Measurements from ENCODE around the gene MAEA.
A peak's percentile ranks its signal among the peaks of the same experiment; 100 is the strongest.

Gene MAEA

DNA sequence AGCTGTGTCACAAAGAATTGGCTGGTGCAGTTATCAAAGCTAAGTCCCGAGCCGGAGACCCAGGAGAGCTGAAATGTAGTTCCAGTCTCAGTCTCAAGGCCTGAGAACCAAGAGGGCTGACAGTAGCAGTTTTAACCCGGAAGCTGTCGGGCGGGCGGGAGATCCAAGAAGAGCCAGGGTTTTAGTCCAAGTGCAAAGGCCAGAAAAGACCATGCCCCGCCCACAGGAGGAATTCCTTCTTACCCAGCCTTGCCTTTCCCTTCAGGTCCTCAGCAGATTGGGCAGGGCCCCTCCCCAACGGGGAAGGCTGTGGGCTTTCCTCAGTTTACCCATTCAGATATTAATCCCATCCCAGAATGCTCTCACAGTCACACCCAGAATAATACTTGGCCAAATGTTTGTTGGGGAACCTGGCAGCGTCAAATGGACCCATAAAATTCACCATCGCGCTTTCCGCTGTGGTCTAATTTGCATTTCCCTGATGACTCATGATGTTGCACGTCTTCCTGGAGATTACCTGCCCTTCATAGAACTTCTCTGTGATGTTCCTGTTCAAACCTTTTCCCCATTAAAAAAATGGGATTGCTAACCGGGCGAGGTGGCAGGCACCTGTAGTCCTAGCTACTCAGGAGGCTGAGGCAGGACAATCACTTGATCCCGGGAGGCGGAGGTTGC is 16.2 kb downstream of the MAEA start:
- DNase-seq: no peak

DNA sequence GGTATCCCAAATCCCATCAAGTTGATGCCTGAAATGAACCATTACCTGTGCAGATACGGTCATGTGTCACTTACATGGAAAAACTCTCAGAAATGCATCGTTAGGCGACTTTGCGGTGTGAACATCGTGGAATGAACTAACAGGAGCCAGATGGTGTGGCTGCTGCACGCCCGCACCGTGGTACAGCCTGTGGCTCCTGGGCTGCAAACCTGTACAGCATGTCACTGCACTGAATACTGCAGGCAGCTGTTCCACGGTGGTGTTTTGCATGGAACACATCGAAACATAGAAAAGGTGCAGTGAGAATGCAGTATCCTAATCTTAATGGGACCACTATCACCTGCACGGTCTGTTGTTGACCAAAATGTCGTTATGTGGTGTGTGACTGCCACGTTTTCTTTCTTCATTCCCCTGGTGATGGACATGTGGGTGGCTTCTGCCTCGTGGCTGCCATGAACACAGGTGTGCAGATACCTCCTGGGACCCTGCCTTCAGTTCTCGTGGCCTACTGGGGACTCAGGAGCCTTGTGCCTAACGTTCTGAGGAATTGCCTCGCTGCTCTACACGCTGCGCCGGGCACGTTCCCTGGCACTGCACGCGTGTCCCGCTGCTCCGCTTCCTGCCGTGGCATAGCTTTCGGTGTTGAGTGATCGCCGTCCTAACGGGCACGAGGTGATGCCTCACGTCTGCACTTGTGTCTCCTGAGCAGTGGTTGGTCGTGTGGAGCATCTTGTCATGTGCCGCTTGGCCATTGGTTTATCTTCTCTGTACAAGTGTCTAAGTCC is 18.5 kb downstream of the MAEA start:
- DNase-seq: no peak

DNA sequence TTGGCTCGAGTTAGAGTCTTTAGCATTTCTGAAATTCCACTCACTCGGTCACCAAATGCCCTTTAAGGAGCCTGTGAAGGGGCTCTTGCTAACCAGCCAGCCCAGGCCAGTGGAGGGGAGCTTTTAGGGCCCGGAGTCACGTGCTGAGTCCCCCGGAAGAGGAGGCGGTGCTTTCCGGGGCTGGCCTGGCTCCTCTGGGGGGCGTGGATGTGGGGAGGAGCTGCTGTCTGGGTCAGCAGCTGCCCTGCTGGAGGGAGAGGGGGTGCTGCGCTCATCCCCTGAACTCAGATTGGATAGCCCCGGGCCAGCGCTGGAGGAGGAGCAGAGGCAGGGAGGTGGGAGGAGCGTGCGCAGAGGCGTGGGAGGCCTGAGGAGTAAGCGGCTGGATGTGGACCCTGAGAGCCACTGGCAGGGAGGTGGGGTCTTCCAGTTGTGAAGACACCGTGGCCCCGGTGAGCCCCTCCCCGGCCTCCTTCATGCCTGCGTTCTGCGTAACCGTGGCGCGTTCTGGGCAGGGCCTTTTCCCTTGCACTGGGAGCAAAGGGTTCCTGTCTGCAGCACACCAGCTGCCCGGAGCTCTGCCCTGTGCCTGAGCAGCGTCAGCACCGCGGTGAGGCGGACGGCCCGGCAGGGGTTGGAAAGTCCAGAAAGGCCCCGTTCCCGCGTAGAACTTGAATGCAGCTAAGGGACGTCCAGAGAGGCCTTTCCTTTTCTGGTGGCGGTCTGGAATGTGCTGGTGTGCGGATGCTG is 19.7 kb downstream of the MAEA start:
- peak; percentile 91 for DNase-seq

DNA sequence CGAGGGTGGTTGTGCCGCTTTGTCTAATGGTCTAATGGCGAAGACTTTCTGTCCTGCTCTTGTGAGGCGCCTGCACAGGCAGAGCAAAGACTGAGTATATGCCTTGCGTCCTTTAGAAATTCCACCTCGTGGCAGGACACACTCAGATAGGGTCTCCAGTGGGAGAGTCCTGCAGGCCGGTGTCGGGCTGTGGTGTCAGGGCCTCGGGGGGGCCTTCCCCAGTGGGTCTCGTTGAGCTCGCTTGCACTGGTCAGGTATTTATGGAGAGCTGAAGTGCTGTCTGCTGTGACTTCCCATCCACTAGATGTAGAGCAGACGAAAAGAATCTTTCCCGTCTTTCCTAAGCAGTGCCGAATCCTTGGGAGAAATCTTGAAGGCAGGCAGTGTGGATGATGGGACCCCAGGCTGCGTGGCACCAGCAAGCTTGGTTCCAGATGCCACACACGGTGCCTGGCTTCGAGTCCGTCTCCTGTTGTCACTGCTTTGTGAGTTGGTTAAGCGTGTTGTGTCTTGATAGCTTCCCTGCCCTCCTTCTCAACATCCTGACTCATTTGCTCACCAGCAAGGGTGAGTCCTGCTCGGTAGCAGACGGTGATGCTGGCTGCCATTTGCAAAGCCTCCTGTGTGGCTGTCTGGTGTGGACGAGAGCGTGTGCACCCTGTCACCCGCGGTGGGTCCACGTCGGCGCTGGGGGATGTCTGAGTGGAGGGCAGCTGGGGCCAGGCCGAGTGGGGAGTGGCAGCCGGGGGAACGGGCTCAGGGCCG is 20.5 kb downstream of the MAEA start:
- no peak for DNase-seq

DNA sequence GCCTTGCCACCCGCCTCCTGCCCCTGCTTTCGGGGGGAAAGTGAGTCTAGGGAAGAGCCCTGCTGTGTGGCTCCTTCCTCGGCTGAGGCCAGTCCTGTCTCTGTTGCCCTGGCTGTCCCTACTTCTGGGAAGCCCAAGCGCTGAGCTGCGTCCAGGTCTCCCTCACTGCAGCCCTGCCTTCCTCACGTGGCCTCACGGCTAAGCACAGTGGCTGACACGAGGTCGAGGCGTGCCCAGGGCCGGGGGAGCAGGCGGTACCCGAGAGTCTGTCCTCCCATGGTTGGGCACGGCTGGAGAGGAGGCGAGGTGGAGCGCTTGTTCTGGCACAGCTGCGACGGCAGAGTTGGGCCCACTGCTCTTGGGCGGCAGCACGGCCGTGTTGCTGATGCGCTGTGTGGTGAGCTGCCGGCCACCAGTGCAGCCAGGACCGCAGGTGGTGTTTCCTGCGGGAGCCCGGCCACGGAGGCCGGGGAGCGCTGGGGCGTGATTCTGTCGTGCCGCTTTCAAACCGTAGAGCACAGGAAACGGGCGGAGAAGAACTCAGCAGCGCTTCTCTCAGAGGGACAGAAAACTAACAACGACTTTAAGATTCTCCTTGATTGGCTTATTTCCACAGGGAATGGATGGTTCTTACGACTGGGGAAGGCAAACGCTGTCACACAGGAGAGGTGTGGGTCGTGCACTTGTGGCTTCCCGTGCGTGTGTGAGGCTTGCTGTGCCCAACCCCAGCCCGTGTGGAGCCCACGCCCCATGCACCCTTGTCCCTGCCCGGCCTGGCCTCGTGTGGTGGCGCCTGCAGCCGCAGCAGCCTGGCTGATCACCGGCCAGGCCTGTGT is 21.3 kb downstream of the MAEA start:
- DNase-seq: no peak

DNA sequence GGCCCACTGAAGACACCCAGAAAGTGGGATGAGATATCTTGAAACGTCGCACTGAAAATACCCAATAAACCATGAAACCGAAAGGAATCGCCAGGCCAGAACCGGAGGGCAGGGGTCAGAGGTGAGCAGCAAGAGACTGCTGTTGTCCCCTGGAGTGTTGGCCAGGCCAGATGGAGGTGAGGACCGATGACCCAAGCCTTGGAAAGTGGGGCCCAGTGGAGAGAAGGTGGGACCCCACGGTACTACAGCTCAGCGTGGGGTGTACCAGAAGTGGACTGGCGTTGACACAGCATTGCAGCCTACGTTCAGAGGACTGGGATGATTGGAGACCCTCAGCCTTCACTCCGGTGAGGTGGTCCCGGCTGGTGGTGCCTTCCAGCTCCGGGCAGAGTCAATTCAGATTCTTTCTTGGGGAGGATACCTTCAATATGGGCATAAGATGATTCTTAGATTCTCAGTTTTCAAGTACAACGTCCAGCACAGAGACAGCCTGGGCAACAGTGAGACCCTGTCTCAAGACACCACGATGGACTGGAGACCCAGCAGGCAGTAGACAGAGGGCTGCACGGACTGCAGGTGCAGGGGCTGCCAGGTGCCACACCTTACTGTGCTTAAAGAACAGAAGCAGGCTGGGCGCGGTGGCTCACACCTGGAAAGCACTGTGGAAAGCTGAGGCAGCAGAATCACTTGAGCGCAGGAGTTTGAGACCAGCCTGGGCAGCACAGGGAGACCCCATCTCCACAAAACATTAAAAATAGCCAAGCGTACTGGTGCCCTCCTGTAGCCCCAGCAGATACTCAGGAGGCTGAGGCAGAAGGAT is 23.3 kb downstream of the MAEA start:
- DNase-seq: no peak

DNA sequence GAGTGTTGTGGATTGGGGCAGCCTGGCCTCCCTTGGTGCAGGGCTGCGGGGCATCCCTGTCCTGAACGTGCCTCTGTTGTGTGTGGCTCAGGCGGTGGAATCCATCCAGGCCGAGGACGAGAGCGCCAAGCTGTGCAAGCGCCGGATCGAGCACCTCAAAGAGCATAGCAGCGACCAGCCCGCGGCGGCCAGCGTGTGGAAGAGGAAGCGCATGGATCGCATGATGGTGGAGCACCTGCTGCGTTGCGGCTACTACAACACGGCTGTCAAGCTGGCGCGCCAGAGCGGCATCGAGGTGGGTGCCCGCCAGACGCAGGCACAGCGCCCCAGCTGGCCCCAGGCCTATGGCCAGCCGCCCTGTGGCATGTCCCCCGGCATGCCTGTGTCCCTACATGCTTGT is 25.6 kb downstream of the MAEA start:
- no peak for DNase-seq

DNA sequence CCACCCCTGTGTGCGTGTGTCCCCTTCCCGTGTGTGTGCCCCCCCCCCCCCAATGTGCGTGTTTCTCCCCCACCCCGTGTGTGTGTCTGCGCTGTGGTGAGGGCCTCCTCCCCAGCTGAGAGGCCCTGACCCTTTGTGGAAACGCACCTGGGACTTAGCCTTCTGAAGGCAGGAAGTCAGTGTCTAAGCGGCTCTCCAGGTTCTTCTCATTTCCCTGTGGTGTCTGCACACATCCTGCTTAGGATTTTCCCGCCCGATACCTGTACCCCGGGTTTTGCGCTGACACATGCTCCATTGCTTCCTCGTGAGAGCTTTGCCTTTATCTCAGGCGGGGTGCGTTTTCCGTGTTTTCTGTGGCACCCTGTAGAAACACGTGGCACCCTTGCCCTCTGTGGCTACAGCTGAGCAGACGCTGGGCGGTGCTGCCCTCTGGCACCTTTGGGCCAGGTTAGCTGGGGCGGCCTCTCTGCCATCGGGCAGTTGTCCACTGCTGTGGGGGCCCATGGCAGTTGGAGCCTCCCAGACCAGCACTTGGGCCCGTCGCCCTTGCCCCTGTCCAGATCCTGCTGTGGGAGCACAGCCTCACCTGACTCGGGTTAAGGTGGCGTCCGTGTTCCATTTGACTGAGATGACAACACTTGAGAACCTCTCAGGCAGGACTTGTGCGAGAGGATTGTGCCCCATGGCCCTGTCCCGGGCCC is 26.3 kb downstream of the MAEA start:
- no peak for DNase-seq

DNA sequence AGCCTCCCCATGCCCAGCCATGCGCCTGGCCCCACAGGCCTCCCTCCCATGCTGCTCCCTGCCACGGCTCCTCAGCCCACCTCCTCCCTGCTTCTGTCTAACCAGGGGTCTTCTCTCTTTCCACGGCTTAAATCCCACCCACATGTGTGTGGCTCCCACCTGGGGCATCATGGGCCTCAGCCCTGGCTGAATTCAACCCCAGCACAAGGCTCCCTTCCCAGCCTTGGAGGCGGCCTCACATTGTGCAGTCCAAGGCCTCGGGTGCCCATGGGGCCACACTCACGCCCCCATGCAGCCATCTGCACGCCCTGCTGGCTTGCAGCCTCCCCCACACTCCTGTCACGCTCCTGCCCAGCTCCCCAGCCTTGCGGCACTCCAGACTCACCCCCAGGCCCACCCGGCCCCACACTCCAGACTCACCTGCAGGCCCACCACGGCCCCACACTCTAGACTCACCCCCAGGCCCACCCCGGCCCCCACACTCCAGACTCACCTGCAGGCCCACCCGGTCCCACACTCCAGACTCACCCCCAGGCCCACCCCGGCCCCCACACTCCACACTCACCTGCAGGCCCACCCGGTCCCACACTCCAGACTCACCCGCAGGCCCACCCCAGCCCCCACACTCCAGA is 27.0 kb downstream of the MAEA start:
- no peak for DNase-seq

DNA sequence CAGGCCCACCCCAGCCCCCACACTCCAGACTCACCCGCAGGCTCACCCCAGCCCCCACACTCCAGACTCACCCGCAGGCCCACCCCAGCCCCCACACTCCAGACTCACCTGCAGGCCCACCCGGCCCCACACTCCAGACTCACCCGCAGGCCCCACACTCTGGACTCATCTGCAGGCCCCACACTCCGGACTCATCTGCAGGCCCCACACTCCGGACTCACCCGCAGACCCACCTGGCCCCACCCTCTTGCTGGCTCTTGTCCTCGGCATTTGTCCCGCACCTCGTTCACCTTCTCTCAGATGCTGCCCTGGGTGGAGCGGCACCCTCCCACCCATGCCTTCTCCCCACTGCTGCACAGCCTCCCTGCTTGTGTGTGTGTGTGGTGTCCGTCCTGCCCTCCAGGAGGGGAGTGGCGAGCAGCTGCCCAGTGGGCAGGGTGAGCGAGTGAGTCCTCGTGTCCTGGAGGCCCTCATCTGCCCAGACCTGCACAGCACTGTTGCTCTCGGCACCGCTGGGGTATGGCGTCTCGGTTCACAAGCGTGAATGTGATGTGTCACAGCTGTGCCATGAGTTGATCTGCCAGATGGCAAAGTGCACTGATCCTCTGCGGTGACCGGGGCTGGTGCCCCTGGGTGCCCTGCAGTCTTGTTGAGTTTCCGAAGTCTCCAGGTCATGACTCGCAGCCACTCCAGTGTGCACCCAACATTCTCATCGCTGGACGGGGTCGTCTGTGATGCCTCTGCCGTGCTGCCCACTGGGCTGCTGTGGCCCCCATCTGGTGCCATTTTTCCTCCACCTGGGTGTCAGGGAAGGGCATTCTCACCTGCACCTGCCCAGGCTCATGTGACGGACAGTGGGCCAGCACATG is 27.7 kb downstream of the MAEA start:
- no peak for DNase-seq

DNA sequence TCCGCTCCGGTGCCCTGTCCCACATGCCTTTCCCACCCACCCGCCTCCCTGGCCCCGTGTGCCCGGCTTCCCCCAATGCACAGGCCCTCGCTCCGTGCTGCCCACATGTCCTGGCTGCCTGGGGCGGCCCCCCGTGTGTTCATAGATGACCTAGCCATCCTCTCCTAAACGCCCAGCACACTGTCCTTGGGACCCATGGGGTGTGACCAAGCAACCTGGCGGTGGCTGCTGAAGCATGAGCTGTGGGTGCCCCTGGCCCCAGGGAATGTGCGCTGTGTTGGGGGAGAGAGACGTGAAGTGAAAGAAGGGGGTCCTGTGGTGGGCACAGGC is 28.3 kb downstream of the MAEA start:
- DNase-seq: no peak

DNA sequence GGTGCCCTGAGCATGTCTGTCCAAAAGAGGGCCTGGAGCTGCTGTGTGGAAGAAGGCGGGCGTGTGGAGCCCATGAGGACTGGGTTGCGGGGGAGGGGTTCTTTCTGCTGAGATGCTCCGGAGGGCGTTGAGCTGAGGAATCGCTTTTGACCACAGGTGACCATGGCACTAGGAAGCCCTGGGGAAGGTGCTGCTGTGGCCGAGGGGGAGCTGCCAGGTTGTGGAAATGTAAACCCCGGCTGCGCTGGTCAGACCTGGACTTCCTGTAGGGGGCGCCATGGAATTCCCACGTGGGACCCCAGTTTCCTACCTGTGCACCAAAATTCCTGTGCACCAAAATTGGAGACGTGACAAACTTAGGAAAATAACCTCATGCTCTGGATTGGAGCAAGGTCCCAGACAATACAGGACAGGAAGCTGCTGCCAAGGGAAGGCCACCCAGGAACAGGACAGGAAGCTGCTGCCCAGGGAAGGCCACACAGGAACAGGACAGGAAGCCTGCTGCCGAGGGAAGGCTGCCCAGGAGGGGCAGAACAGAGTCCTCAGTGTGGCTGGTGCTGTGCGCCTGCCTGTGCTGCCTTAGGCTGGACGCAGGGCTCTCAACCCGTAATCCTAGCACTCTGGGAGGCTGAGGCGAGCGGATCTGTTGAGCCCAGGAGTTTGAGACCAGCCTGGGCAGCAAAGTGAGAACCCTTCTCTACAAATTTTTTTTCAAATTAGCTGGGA is 29.0 kb downstream of the MAEA start:
- DNase-seq: peak; percentile 49

DNA sequence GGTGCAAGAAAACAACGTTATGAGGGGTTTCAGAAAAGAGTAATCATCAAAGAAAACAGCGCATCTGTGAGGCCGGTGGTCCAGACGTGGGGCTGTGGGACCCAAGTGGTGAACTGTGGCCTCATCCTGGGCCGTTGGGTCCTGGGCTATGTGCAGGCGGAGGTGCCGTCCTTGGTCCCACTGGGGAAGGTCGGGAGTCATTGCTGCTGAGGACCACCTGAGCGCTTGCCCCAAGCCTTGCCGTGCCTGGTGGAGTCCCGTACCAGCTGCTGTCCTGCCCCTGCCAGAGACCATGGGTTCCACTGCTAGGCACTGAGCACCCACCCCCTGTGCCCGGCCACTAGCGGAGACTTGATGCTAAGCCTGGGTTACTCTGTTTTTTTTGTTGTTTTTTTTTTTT is 31.8 kb downstream of the MAEA start:
- no peak for DNase-seq

DNA sequence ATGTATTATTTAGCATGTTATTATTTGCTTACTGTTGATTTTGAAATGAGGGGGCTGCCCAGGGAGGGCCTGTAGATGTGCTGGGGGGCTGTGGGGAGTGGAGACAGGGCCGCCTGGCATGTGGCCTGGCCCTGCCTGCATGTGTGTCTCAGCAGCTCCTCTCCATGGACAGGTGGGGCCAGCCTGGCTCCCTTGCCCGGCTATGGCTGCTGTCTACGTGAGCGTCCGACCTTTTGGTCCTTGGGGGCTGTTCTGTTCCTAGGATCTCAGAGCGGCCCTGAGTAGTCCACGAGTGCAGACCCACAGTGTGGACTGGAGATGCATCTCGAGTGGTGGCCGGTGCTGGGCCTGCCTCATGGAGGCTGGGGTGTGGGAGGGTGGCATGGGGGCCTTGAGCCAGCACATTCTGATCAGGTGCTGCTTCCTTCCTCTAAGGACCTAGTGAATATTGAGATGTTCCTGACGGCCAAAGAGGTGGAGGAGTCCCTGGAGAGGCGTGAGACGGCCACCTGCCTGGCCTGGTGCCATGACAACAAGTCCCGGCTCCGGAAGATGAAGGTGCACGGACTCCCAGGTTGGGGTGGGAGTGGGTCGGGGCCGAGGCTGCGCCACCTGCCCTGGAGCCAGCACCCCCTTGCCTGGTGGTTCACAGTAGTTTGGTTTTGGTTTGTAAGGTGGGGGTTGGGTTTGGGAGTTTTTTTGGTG is 32.4 kb downstream of the MAEA start:
- DNase-seq: no peak

DNA sequence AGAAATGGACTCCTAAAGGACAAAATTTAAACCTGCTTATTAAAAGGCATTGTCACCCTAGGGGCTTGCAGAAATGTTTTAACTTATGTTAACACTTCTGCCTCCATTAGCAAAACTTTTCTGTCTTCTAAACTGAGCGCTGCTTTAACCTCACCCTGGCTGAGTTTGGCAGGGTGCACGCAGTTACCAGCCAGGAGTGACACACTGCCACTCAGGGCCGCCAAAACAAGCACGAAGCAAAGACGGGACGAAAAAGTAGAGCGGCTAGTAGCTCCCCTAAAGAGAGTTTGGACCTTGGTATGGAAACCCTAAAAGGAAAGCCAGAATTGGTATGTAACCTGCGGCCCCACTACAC is 33.6 kb downstream of the MAEA start:
- no peak for DNase-seq

DNA sequence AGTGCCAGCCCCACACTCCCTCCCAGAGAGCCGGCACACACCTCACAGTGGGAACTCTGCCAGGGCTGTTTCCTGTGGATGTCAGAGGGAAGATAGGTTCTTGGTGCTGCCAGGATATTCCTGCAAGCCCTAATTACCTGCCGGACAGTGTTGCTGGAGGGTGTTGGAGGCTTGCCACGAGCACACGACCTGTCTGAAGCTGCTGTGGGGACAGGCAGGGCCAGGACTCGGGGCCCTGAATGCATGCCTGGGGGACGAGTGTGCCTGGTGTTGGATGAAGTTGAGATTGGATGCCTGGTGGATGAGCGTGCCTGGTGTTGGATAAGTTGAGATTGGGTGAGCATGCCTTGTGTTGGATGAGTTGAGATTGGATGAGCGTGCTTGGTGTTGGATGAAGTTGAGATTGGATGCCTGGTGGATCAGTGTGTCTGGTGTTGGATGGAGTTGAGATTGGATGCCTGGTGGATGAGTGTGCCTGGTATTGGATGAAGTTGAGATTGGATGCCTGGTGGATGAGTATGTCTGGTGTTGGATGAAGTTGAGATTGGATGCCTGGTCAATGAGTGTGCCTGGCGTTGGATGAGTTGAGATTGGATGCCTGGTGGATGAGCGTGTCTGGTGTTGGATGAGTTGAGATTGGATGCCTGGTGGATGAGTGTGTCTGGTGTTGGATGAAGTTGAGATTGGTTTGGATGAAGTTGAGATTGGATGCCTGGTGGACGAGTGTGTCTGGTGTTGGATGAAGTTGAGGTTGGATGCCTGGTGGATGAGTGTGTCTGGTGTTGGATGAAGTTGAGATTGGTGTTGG is 34.1 kb downstream of the MAEA start:
- DNase-seq: no peak
